ENCODE measurements around the gene CSH2.
A peak's percentile ranks its signal among the peaks of the same experiment; 100 is the strongest.

Gene CSH2

GRCh38 chr17:63836811-63837210 lies 36.7 kb downstream of the CSH2 start:
- TF ChIP-seq FOXP2 (optimal IDR thresholded peaks at IDR 0.05; ENCODE audit: borderline replicate concordance, extremely low read depth, extremely low read length, insufficient read depth) = no peak
- TF ChIP-seq, protein P1, sequence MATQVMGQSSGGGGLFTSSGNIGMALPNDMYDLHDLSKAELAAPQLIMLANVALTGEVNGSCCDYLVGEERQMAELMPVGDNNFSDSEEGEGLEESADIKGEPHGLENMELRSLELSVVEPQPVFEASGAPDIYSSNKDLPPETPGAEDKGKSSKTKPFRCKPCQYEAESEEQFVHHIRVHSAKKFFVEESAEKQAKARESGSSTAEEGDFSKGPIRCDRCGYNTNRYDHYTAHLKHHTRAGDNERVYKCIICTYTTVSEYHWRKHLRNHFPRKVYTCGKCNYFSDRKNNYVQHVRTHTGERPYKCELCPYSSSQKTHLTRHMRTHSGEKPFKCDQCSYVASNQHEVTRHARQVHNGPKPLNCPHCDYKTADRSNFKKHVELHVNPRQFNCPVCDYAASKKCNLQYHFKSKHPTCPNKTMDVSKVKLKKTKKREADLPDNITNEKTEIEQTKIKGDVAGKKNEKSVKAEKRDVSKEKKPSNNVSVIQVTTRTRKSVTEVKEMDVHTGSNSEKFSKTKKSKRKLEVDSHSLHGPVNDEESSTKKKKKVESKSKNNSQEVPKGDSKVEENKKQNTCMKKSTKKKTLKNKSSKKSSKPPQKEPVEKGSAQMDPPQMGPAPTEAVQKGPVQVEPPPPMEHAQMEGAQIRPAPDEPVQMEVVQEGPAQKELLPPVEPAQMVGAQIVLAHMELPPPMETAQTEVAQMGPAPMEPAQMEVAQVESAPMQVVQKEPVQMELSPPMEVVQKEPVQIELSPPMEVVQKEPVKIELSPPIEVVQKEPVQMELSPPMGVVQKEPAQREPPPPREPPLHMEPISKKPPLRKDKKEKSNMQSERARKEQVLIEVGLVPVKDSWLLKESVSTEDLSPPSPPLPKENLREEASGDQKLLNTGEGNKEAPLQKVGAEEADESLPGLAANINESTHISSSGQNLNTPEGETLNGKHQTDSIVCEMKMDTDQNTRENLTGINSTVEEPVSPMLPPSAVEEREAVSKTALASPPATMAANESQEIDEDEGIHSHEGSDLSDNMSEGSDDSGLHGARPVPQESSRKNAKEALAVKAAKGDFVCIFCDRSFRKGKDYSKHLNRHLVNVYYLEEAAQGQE (IDR thresholded peaks at IDR 0.05; ENCODE audit: insufficient read depth in 1 of 2, low read depth in 2 of 2, low read length in 2 of 2) = no peak
- no peak for TF ChIP-seq POLR2AphosphoS5 (IDR thresholded peaks at IDR 0.05; ENCODE audit: low read depth, low read length)
- TF ChIP-seq TAF1 (IDR thresholded peaks at IDR 0.05; ENCODE audit: borderline replicate concordance, insufficient read depth, low read length) = no peak
- no peak for TF ChIP-seq SIN3A (IDR thresholded peaks at IDR 0.05; ENCODE audit: borderline replicate concordance, insufficient read depth, low read length)

GRCh38 chr17:63835167-63835720 lies 38.2 kb downstream of the CSH2 start:
- TF ChIP-seq TAF1 (IDR thresholded peaks at IDR 0.05; ENCODE audit: borderline replicate concordance, insufficient read depth, low read length) (no peak), POLR2AphosphoS5 (IDR thresholded peaks at IDR 0.05; ENCODE audit: low read depth, low read length) (no peak), FOXP2 (optimal IDR thresholded peaks at IDR 0.05; ENCODE audit: borderline replicate concordance, extremely low read depth, extremely low read length, insufficient read depth) (no peak), SIN3A (IDR thresholded peaks at IDR 0.05; ENCODE audit: borderline replicate concordance, insufficient read depth, low read length) (no peak)
- TF ChIP-seq, protein P1 (IDR thresholded peaks at IDR 0.05; ENCODE audit: insufficient read depth in 1 of 2, low read depth in 2 of 2, low read length in 2 of 2) = no peak

- TF ChIP-seq TAF1 (IDR thresholded peaks at IDR 0.05; ENCODE audit: borderline replicate concordance, insufficient read depth, low read length) = no peak
- TF ChIP-seq, protein P1 (IDR thresholded peaks at IDR 0.05; ENCODE audit: insufficient read depth in 1 of 2, low read depth in 2 of 2, low read length in 2 of 2) = no peak
- no peak for TF ChIP-seq FOXP2 (optimal IDR thresholded peaks at IDR 0.05; ENCODE audit: borderline replicate concordance, extremely low read depth, extremely low read length, insufficient read depth)
- no peak for TF ChIP-seq POLR2AphosphoS5 (IDR thresholded peaks at IDR 0.05; ENCODE audit: low read depth, low read length)
- TF ChIP-seq SIN3A (IDR thresholded peaks at IDR 0.05; ENCODE audit: borderline replicate concordance, insufficient read depth, low read length) = no peak
Measured at GRCh38 chr17:63834431-63835166, 38.9 kb downstream of the CSH2 start.

GRCh38 chr17:63833741-63834373 lies 39.6 kb downstream of the CSH2 start:
- TF ChIP-seq FOXP2 (optimal IDR thresholded peaks at IDR 0.05; ENCODE audit: borderline replicate concordance, extremely low read depth, extremely low read length, insufficient read depth) = no peak
- 0 out of 2 replicates have a peak, but pooled peaks have one; percentile 3 for TF ChIP-seq POLR2AphosphoS5 (IDR thresholded peaks at IDR 0.05; ENCODE audit: low read depth, low read length)

GRCh38 chr17:63833026-63833740 lies 40.3 kb downstream of the CSH2 start:
- TF ChIP-seq, protein P1 (IDR thresholded peaks at IDR 0.05; ENCODE audit: insufficient read depth in 1 of 2, low read depth in 2 of 2, low read length in 2 of 2) = peak in 1 of 2 experiments; percentile 32; a peak in 1 of 4 replicates
- no peak for TF ChIP-seq TAF1 (IDR thresholded peaks at IDR 0.05; ENCODE audit: borderline replicate concordance, insufficient read depth, low read length)
- TF ChIP-seq SIN3A (IDR thresholded peaks at IDR 0.05; ENCODE audit: borderline replicate concordance, insufficient read depth, low read length) = no peak
- peak; percentile 16; the same call in 1 of the 2 replicates for TF ChIP-seq POLR2AphosphoS5 (IDR thresholded peaks at IDR 0.05; ENCODE audit: low read depth, low read length)
- TF ChIP-seq FOXP2 (optimal IDR thresholded peaks at IDR 0.05; ENCODE audit: borderline replicate concordance, extremely low read depth, extremely low read length, insufficient read depth) = no peak
